IPS-11a (cell line): ENCODE data around the gene LAMA1.

ENCODE experiments used
- H3K4me3 ChIP-seq: one replicate; pipeline ENCODE4 v1.5.1; 2013; ENCODE audit warnings: low read depth, low read length, control low read depth

The LAMA1 gene

GRCh38 chr18:7049951-7050350 is 67.6 kb downstream of the LAMA1 start:
- no peak overlapping the region for H3K4me3 ChIP-seq

- no peak overlapping the region for H3K4me3 ChIP-seq
Measured at GRCh38 chr18:7048081-7048480, 69.5 kb downstream of the LAMA1 start.

- no peak overlapping the region for H3K4me3 ChIP-seq
Measured at GRCh38 chr18:7047336-7047735, 70.3 kb downstream of the LAMA1 start.

GRCh38 chr18:7038330-7038851 is 79.2 kb downstream of the LAMA1 start:
- H3K4me3 ChIP-seq = no peak overlapping the region

- no peak overlapping the region for H3K4me3 ChIP-seq
Measured at GRCh38 chr18:7037470-7037869, 80.1 kb downstream of the LAMA1 start.

- no peak overlapping the region for H3K4me3 ChIP-seq
Measured at GRCh38 chr18:7035807-7036206, 81.8 kb downstream of the LAMA1 start.

- no peak overlapping the region for H3K4me3 ChIP-seq
Measured at GRCh38 chr18:7034924-7035323, 82.7 kb downstream of the LAMA1 start.

- H3K4me3 ChIP-seq = no peak overlapping the region
Measured at GRCh38 chr18:7032537-7032936, 85.1 kb downstream of the LAMA1 start.

GRCh38 chr18:7028625-7029024 is 89.0 kb downstream of the LAMA1 start:
- H3K4me3 ChIP-seq = no peak overlapping the region

- H3K4me3 ChIP-seq = no peak overlapping the region
Measured at GRCh38 chr18:7025194-7025593, 92.4 kb downstream of the LAMA1 start.

- no peak overlapping the region for H3K4me3 ChIP-seq
Measured at GRCh38 chr18:7023581-7023980, 94.0 kb downstream of the LAMA1 start.

- no peak overlapping the region for H3K4me3 ChIP-seq
Measured at GRCh38 chr18:7023063-7023580, 94.5 kb downstream of the LAMA1 start.

GRCh38 chr18:7021994-7022840 is 95.4 kb downstream of the LAMA1 start:
- H3K4me3 ChIP-seq = no peak overlapping the region

- H3K4me3 ChIP-seq = no peak overlapping the region
Measured at GRCh38 chr18:7020995-7021777, 96.4 kb downstream of the LAMA1 start.

- H3K4me3 ChIP-seq = no peak overlapping the region
Measured at GRCh38 chr18:7017013-7017412, 100.6 kb downstream of the LAMA1 start.

- H3K4me3 ChIP-seq = no peak overlapping the region
Measured at GRCh38 chr18:7011142-7011541, 106.5 kb downstream of the LAMA1 start.

- H3K4me3 ChIP-seq = no peak overlapping the region
Measured at GRCh38 chr18:7004009-7004408, 113.6 kb downstream of the LAMA1 start.

GRCh38 chr18:7002107-7002506 is 115.5 kb downstream of the LAMA1 start:
- no peak overlapping the region for H3K4me3 ChIP-seq

- no peak overlapping the region for H3K4me3 ChIP-seq
Measured at GRCh38 chr18:7000484-7001096, 117.0 kb downstream of the LAMA1 start.

- no peak overlapping the region for H3K4me3 ChIP-seq
Measured at GRCh38 chr18:6997808-6998207, 119.8 kb downstream of the LAMA1 start.

GRCh38 chr18:6994771-6995430 is 122.7 kb downstream of the LAMA1 start:
- no peak overlapping the region for H3K4me3 ChIP-seq
